Suprapubic skin (tissue), 4 donors: Measurements from ENCODE around the gene DAZL.

Source experiments
- CTCF ChIP-seq, 2 donors: fragments of 200-600 bp in 1 of 2; fragments of 450-650 bp in 1 of 2; sonication (generic) in 1 of 2; IDR thresholded peaks; one replicate each; pipeline ENCODE4 v1.5.1; 2016 to 2019; ENCODE audit warnings: antibody characterized with exemption in 2 of 2, mild to moderate bottlenecking in 1 of 2, moderate library complexity in 1 of 2
- EP300 ChIP-seq: sonication (generic); formaldehyde crosslinking; IDR thresholded peaks from one replicate; pipeline ENCODE4 v1.6.1; 2017; ENCODE audit warnings: antibody characterized with exemption
- POLR2A ChIP-seq, 2 donors: fragments of 450-650 bp; IDR thresholded peaks; one replicate each; pipeline ENCODE4 v1.6.1; 2017; ENCODE audit warnings: antibody characterized with exemption in 2 of 2, mild to moderate bottlenecking in 2 of 2, moderate library complexity in 2 of 2
- POLR2AphosphoS5 ChIP-seq, 3 donors: sonication (generic); formaldehyde crosslinking; IDR thresholded peaks; one replicate each; pipeline ENCODE4 v1.6.1; 2017; ENCODE audit warnings: antibody characterized with exemption in 3 of 3

- no peak for TF ChIP-seq CTCF (IDR thresholded peaks at IDR 0.05)
- no peak for TF ChIP-seq EP300
- TF ChIP-seq POLR2A (IDR thresholded peaks at IDR 0.05): no peak
- TF ChIP-seq POLR2AphosphoS5 (IDR thresholded peaks at IDR 0.05): no peak
These were observed 66.7 kb downstream of the DAZL start for GRCh38 chr3:16538507-16538906.
